Parathyroid adenoma (tissue), 2 donors: ENCODE results near the gene CRIM1.

Experiments used
- H2AFZ ChIP-seq: fragments of 300-600 bp; sonication (generic); one replicate; pipeline ENCODE4 v1.7.0; 2017; ENCODE audit warnings: antibody characterized with exemption, mild to moderate bottlenecking
- H3K27ac ChIP-seq: fragments of 300-600 bp; sonication (generic); one replicate; pipeline ENCODE4 v1.7.0; 2017
- H3K27me3 ChIP-seq: fragments of 300-600 bp; sonication (generic); one replicate; pipeline ENCODE4 v1.7.0; 2017; ENCODE audit warnings: low read length; ENCODE audit not compliant: control insufficient read depth, insufficient read depth
- H3K36me3 ChIP-seq: fragments of 300-600 bp; sonication (generic); one replicate; pipeline ENCODE4 v1.7.0; 2017; ENCODE audit warnings: low read length; ENCODE audit not compliant: control insufficient read depth, insufficient read depth
- H3K4me1 ChIP-seq: fragments of 300-600 bp; sonication (generic); one replicate; pipeline ENCODE4 v1.7.0; 2017; ENCODE audit warnings: control low read depth
- H3K4me2 ChIP-seq: fragments of 300-600 bp; sonication (generic); one replicate; pipeline ENCODE4 v1.7.0; 2017; ENCODE audit warnings: low read length
- H3K4me3 ChIP-seq: fragments of 300-600 bp; sonication (generic); one replicate; pipeline ENCODE4 v1.7.0; 2017; ENCODE audit warnings: low read depth, low read length
- H3K79me2 ChIP-seq: fragments of 300-600 bp; sonication (generic); one replicate; pipeline ENCODE4 v1.7.0; 2017; ENCODE audit warnings: control low read depth
- H3K9ac ChIP-seq: fragments of 300-600 bp; sonication (generic); one replicate; pipeline ENCODE4 v1.7.0; 2017; ENCODE audit warnings: mild to moderate bottlenecking
- H3K9me3 ChIP-seq: fragments of 300-600 bp; sonication (generic); one replicate; pipeline ENCODE4 v1.7.0; 2017; ENCODE audit warnings: low read length; ENCODE audit not compliant: control insufficient read depth
- CTCF ChIP-seq: fragments of 300-600 bp; sonication (generic); IDR thresholded peaks from one replicate; pipeline ENCODE4 v1.7.0; 2017; ENCODE audit warnings: antibody characterized with exemption, mild to moderate bottlenecking
- donor health status: primary hyperparathyroidism.

Gene CRIM1

DNA sequence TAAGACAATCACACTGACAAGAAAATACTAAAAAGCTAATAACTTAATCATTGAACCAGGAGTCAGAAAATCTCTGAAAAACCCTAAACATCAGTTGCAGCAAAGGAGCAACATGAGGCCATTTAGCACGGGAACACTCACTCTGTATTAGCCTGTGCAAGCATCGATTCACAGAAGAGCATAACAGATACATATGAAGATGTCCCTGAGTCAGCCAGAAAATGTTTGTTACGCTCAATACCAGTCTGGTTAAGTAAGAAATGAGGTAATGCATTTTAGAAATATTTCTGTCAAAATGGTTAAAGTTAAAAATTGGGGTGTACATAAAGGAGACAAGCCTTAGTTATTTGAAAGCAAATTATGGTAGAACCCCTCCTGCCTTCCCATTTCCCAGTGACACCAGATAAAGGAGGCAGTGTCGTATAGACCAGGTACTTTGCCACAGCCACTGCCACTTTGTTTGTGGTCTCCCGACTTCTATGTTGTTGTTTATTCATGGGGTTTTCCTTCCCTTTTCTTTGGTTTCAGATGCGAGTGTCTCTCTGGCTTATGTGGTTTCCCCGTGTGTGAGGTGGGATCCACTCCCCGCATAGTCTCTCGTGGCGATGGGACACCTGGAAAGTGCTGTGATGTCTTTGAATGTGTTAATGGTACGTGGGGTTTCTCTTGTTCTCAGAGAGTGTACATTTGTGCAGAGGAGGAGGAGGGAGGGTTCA lies 108.6 kb downstream of the CRIM1 start:
- Histone ChIP-seq H3K4me2 (no peak overlapping the region), H3K9me3 (no peaks in the 10 kb centered on the region), H3K36me3 (no peaks in the 10 kb centered on the region), H3K27ac (no peak overlapping the region), H3K4me3 (no peak overlapping the region), H2AFZ (no peak overlapping the region), H3K27me3 (no peaks in the 10 kb centered on the region), H3K9ac (no peak overlapping the region), H3K4me1 (no peaks in the 10 kb centered on the region), H3K79me2 (no peaks in the 10 kb centered on the region)
- no peak for TF ChIP-seq CTCF

DNA sequence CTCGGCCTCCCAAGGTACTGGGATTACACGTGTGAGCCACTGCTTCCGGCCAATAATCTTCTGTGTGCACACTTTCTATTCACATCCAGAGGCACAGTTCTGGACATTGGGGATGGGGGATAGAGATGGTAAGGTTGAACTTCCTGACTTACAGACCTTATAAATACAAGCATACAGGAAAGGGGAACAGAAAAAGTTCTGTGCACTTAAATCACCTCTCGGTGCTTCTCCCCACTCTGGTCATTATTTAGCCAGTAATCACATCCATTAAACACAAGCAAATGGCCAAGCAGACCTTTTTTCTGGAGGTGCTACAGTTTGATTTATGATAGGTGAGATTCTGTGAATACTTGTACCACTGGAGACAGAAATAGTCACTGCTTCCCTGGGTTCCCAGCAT lies 110.6 kb downstream of the CRIM1 start:
- no peaks in the 10 kb centered on the region for H3K9me3 ChIP-seq
- no peak overlapping the region for H3K27ac ChIP-seq
- H3K36me3 ChIP-seq = no peaks in the 10 kb centered on the region
- no peaks in the 10 kb centered on the region for H3K27me3 ChIP-seq
- H3K4me1 ChIP-seq = no peaks in the 10 kb centered on the region
- H3K4me2 ChIP-seq = no peak overlapping the region
- no peak overlapping the region for H3K9ac ChIP-seq
- H3K79me2 ChIP-seq = no peaks in the 10 kb centered on the region
- no peak overlapping the region for H3K4me3 ChIP-seq
- no peak for TF ChIP-seq CTCF
- no peak overlapping the region for H2AFZ ChIP-seq

DNA sequence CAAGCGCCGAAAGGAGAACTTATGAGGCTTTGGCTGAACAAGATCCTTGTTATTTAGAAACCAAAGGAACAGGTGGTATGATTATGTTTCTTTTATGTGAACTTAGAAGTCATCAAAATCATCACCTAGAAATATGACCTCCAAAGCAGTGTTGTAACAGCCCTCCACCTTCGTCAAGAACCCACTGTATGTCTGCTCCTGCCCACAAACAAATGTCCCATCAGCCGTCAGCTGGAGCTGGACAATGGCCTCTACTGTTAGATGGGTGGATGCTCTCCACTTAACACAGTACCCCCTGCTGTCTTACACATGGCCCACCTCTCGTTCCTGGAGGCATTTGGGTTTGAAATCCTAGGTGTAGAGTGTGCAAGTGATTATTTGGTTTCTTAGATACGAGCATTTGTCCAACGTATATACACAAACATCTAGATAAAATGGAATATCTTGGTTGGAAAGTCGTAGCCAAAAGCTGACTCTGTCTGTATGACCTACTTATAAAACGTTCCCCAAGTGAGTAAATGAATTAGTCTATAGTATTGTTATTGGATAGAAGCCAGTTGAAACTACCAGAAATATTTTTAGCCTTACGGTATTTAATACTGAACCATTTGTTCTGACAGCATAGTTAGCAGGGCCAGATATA lies 113.0 kb downstream of the CRIM1 start:
- H3K27ac ChIP-seq = no peak overlapping the region
- no peaks in the 10 kb centered on the region for H3K79me2 ChIP-seq
- H3K9me3 ChIP-seq = no peaks in the 10 kb centered on the region
- no peak for TF ChIP-seq CTCF
- no peaks in the 10 kb centered on the region for H3K27me3 ChIP-seq
- H3K4me1 ChIP-seq = no peaks in the 10 kb centered on the region
- H2AFZ ChIP-seq = no peak overlapping the region
- H3K36me3 ChIP-seq = no peaks in the 10 kb centered on the region
- H3K4me3 ChIP-seq = no peak overlapping the region
- no peak overlapping the region for H3K4me2 ChIP-seq
- no peak overlapping the region for H3K9ac ChIP-seq

DNA sequence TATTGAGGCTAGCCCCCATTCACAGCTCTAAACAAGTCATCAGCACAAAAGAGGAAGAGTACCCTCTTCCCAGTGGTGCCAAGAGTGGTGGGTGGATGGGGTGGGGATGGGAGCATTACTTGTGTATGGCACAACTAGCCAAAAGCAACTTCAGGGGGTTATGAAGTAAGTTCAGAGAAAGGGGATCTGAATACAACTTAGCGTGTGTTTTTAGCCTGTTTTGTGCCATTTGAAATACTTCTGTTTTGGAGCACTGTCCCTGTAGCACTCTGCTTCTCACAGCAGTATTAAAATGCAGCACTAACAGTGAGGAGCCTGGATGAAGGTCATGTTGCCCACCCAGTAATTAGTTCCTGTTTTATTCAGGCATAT lies 113.5 kb downstream of the CRIM1 start:
- no peaks in the 10 kb centered on the region for H3K36me3 ChIP-seq

More for the DNA sequence above, 113.5 kb downstream of the CRIM1 start:
- Histone ChIP-seq H2AFZ (no peak overlapping the region), H3K9ac (no peak overlapping the region), H3K79me2 (no peaks in the 10 kb centered on the region), H3K9me3 (no peaks in the 10 kb centered on the region), H3K4me2 (no peak overlapping the region), H3K27ac (no peak overlapping the region), H3K27me3 (no peaks in the 10 kb centered on the region), H3K4me3 (no peak overlapping the region), H3K4me1 (no peaks in the 10 kb centered on the region)
- no peak for TF ChIP-seq CTCF
